Esophagus squamous epithelium (tissue), 4 donors: ENCODE results near the gene PRMT2.

Experiments
- CTCF ChIP-seq, 6 experiments: fragments of 450-650 bp in 4 of 6; fragments of 200-600 bp in 2 of 6; sonication (generic) in 2 of 6; IDR thresholded peaks; one replicate each; pipeline ENCODE4 v1.5.1; 2016 to 2019; ENCODE audit warnings: antibody characterized with exemption in 6 of 6, mild to moderate bottlenecking in 4 of 6, moderate library complexity in 4 of 6
- POLR2A ChIP-seq, 4 donors: fragments of 450-650 bp; IDR thresholded peaks; one replicate each; pipeline ENCODE4 v1.6.1; 2017; ENCODE audit warnings: antibody characterized with exemption in 4 of 4, mild to moderate bottlenecking in 4 of 4, moderate library complexity in 3 of 4

- TF ChIP-seq CTCF (IDR thresholded peaks at IDR 0.05) (no peak), POLR2A (IDR thresholded peaks at IDR 0.05) (no peak)
Measured at GRCh38 chr21:46667741-46668380, 32.4 kb downstream of the PRMT2 start.
